Activated naive CD4-positive, alpha-beta T cell treated with anti-CD3 and anti-CD28 coated beads, Interleukin-2, amount 50 U/mL, for 72 hours (primary cell): ENCODE measurements around the gene OSMR. TPM values are rescaled to one million over a fixed set of nuclear protein-coding genes. Genes with fewer than 3 reads are reported as not detected.

Source experiments
- ATAC-seq, 2 donors: fragments of 150-1000 bp; cut with Tn5 transposase; 2 replicates each; pipeline ENCODE4 v1.10.0; 2021; ENCODE audit warnings: mild to moderate bottlenecking in 2 of 2, moderate library complexity in 2 of 2
- DNase-seq, 2 donors: peaks; one replicate each; pipeline ENCODE4 v3.0.0; 2021 to 2022; ENCODE audit warnings: low spot score in 2 of 2
- H3K27ac Mint-ChIP-seq, 2 donors: one replicate each; pipeline ENCODE4 v1.8.0; 2022; ENCODE audit warnings: mild to moderate bottlenecking in 2 of 2, mixed read lengths in 2 of 2
- H3K36me3 Mint-ChIP-seq, 2 donors: one replicate each; pipeline ENCODE4 v1.8.0; 2022; ENCODE audit warnings: mixed read lengths in 2 of 2
- H3K9me3 Mint-ChIP-seq, 2 donors: one replicate each; pipeline ENCODE4 v1.8.0; 2022; ENCODE audit warnings: mixed read lengths in 2 of 2
- total RNA-seq, 2 donors: library from RNA; stranded (reverse); gene quantifications; one replicate each; pipeline ENCODE4 v1.2.3, GENCODE V29; 2022

Gene OSMR
- total RNA-seq, 2 donors from 2014 or later = 0.39 TPM; not detected in 1

DNA sequence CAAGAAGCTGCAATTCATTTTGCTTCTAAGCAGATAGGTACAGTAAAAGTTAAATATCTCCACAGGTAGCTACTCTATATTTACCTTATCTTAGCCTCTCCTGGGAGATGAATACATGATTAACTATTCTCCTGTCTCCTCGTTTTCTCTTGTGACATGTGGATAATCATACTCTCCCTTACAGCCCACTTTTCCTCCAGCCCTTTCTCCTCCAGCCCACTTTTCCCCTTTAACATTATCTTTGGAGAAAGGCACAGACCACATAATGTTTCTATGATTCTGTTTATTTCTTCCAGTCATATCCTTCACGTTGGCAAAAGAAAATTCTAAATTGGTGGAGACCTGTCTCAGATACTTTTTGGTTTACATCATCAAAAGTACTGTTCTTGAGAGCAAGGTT, 84.0 kb downstream of the OSMR start:
- DNase-seq (no peak), ATAC-seq (no peak)
- no peak overlapping the region for H3K27ac Mint-ChIP-seq
- no peaks in the 10 kb centered on the region for H3K36me3 Mint-ChIP-seq
- H3K9me3 Mint-ChIP-seq = no peaks in the 10 kb centered on the region

DNA sequence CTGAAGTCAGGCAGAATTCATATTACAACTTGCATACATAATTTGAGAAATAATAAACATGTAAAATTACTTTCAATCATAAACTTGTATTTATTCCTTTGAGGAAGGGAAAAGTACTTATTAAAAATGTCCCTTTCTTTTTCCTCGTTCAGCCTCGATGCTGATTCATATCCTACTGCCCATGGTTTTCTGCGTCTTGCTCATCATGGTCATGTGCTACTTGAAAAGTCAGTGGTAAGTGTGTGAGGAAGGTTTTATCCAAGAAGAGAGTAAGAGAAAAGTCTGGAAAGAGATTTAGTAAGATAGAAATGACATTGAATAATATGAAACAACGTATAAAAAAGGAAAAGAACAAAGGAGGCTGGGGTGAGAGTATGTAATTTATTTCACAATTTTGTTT, 85.9 kb downstream of the OSMR start:
- no peaks in the 10 kb centered on the region for H3K9me3 Mint-ChIP-seq
- no peak overlapping the region for H3K27ac Mint-ChIP-seq
- H3K36me3 Mint-ChIP-seq = no peaks in the 10 kb centered on the region
- ATAC-seq = no peak
- DNase-seq = no peak

- Mint-ChIP-seq H3K9me3 (no peaks in the 10 kb centered on the region), H3K36me3 (no peaks in the 10 kb centered on the region), H3K27ac (no peak overlapping the region)
- DNase-seq = no peak
- ATAC-seq = no peak
Measured at GRCh38 chr5:38932854-38933408, 87.1 kb downstream of the OSMR start.

- DNase-seq = no peak
- Mint-ChIP-seq H3K27ac (no peak overlapping the region), H3K9me3 (no peaks in the 10 kb centered on the region), H3K36me3 (no peaks in the 10 kb centered on the region)
- no peak for ATAC-seq
Measured at GRCh38 chr5:38935437-38935836, 89.6 kb downstream of the OSMR start.

DNA sequence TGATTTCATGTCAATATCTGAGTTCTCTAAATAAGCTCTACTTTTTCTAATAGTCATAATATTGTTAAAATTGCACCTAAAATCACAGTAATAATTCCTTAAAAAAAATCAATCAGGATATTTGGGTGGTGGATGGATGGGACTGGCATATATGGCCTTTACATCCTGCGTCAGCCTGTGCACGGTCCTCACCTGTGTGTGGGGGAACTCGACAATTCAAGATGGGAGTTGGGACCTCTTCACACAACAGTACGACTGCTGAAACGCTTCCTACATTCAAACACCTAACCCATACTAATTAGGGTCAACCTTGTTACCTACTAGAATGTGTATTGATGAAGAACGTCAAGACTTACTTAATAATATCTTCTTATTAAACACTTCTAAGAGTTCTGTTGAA, 90.5 kb downstream of the OSMR start:
- no peaks in the 10 kb centered on the region for H3K9me3 Mint-ChIP-seq
- ATAC-seq (no peak), DNase-seq (no peak)
- H3K36me3 Mint-ChIP-seq = no peaks in the 10 kb centered on the region
- H3K27ac Mint-ChIP-seq = no peak overlapping the region

- ATAC-seq (no peak), DNase-seq (no peak)
- Mint-ChIP-seq H3K36me3 (peaks cover 0 to 6% of the 10 kb centered on the region in 2 donors), H3K27ac (no peak overlapping the region), H3K9me3 (no peaks in the 10 kb centered on the region)
Measured at GRCh38 chr5:38938424-38938823, 92.6 kb downstream of the OSMR start.

DNA sequence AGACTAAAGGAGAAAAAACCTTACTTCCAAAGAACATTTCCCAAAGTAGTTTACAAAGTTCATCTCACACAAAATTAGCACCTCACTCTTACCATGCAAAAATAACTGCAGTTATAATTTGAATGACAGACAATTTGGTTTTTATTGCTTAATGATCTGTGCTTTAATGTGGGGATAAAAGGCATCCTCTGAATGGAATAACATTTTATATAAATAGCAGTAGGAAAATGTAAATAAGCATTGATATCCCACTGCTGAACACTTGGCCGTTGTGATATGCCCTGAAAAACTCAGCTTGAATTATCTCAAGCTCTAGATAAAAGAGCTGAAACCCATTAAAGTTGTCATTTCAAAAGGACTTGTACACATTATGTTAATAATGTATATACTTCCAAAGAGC, 93.2 kb downstream of the OSMR start:
- Mint-ChIP-seq H3K36me3 (peaks cover 0 to 6% of the 10 kb centered on the region in 2 donors), H3K9me3 (no peaks in the 10 kb centered on the region), H3K27ac (no peak overlapping the region)
- DNase-seq (no peak), ATAC-seq (no peak)

- Mint-ChIP-seq H3K27ac (peak overlapping the region in 1 of 2 donors; percentile 72), H3K9me3 (no peaks in the 10 kb centered on the region), H3K36me3 (peaks cover 0 to 6% of the 10 kb centered on the region in 2 donors)
- ATAC-seq (no peak), DNase-seq (no peak)
Measured at GRCh38 chr5:38940230-38940858, 94.5 kb downstream of the OSMR start.

DNA sequence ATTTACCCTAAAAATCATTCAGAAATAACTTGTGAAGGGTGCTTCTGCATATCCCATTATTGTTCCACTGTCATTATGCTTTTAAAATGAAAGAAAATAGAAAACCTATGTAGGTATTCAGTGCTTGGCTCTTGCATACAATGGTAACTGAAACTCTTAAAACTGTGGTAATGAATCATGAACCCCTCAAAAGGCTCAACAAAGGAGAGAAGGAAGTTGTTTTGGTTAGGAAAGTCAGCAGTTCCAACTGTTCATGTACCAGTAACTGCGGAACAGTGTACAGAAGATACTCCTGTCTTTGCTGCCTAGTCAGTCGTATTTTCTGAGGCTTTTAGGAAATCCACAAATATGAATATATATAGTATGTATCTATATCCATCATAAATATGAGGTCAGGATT, 96.1 kb downstream of the OSMR start:
- ATAC-seq = peak; percentile 65 to 72
- Mint-ChIP-seq H3K36me3 (peaks cover 0 to 6% of the 10 kb centered on the region in 2 donors), H3K27ac (no peak overlapping the region), H3K9me3 (no peaks in the 10 kb centered on the region)
- DNase-seq = no peak

DNA sequence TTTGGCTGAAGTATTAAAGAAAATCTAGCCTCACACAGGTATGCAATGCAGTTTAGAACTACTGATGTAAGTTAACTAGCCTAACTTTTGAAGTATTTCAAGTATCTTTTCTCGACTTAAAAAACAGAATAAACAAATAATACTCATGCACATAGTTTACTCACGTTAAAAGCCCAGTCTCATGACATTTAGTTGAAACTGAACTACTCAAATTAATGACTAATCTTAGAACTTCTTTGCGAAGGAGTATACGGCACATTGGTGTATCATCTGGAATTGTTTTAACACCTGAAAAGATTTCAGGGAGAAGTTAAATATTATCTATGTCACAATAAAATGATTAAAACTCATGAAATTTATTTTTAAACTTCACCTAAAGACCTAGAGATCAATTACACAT, 98.5 kb downstream of the OSMR start:
- ATAC-seq = no peak
- Mint-ChIP-seq H3K27ac (no peak overlapping the region), H3K36me3 (peaks cover 0 to 6% of the 10 kb centered on the region in 2 donors)

DNA sequence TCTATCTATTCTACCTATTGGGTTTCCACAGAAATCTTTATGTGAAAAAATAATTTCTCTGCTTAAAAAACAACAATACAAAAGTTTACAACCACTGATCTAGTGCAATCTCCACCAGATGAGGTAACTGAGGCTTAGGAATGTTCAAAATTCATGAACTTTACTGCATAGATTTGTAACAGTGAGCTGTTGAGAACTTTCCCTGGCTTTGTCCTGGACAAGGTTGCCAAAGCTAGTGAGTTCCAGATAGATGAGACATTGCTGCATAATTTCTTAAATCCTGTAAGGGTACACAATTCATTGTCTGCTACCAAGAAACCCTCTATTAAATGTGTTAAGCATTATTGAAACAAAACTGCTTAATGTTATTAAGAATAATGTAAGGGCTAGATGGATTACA, 102.7 kb downstream of the OSMR start:
- no peaks in the 10 kb centered on the region for H3K9me3 Mint-ChIP-seq
- ATAC-seq (no peak), DNase-seq (no peak)
- H3K36me3 Mint-ChIP-seq = peaks cover 0 to 7% of the 10 kb centered on the region in 2 donors
- no peak overlapping the region for H3K27ac Mint-ChIP-seq

More for the DNA sequence above, 98.5 kb downstream of the OSMR start:
- H3K9me3 Mint-ChIP-seq = no peaks in the 10 kb centered on the region
- DNase-seq = no peak

GRCh38 chr5:38953426-38954012, 107.7 kb downstream of the OSMR start:
- H3K9me3 Mint-ChIP-seq = no peaks in the 10 kb centered on the region
- H3K27ac Mint-ChIP-seq = no peak overlapping the region
- DNase-seq = no peak
- no peak for ATAC-seq
- peaks cover 0 to 7% of the 10 kb centered on the region in 2 donors for H3K36me3 Mint-ChIP-seq

DNA sequence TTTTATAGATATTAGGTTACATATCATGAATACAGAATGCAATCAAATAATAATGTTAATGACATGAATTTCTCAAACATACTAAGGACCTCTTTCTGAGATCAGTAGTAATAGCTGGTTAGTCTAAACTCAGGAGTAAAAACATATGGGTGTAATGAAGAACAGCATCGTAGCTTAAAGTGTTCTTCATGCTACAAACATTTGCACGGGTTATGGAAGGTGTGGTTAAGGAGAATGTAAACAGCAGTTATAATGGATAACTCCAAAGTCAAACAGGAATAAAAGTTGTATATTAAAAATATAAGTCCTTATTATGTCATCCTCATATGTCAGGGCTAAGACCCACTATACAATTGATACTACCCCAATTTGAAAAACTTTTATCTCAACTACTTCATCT, 115.9 kb downstream of the OSMR start:
- Mint-ChIP-seq H3K36me3 (peaks cover 0 to 5% of the 10 kb centered on the region in 2 donors), H3K27ac (no peak overlapping the region), H3K9me3 (no peaks in the 10 kb centered on the region)
- no peak for ATAC-seq
- DNase-seq = no peak

- H3K27ac Mint-ChIP-seq = peak overlapping the region in 1 of 2 donors; percentile 22
- ATAC-seq (no peak), DNase-seq (no peak)
- H3K36me3 Mint-ChIP-seq = no peaks in the 10 kb centered on the region
- H3K9me3 Mint-ChIP-seq = no peaks in the 10 kb centered on the region
Measured at GRCh38 chr5:38968665-38969064, 122.9 kb downstream of the OSMR start.

DNA sequence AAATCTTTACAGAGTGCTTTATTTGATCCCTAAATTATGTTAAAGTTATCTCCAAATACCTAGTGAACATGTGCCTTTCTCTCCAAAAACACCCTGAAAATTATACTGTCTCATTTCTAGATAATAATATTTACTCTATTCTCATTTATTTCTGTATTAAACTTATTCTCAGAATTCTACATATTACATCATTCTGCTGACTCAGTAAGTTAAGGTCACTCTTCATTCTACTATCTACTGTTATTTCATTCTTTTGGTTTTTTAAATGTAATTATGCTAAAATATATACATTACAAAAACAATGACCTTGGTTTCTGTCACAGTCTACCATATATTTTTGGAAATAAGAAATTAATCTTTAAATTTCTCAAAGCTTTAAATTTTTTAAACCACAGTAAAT, 132.2 kb downstream of the OSMR start:
- DNase-seq (no peak), ATAC-seq (no peak)
- Mint-ChIP-seq H3K36me3 (no peaks in the 10 kb centered on the region), H3K9me3 (no peaks in the 10 kb centered on the region), H3K27ac (no peak overlapping the region)

GRCh38 chr5:38979535-38979934, 133.7 kb downstream of the OSMR start:
- ATAC-seq (no peak), DNase-seq (no peak)
- H3K27ac Mint-ChIP-seq = peak overlapping the region in 1 of 2 donors; percentile 78
- H3K9me3 Mint-ChIP-seq = no peaks in the 10 kb centered on the region
- H3K36me3 Mint-ChIP-seq = no peaks in the 10 kb centered on the region
